Tibial nerve (tissue), 4 donors: Measurements from ENCODE around the gene ANO6. TPM values are rescaled to one million over a fixed set of nuclear protein-coding genes. Genes with fewer than 3 reads are reported as not detected.

Experiments
- DNase-seq, 2 donors: peaks; one replicate each; pipeline ENCODE4 v3.0.0-alpha.2; 2019; ENCODE audit warnings: low spot score in 2 of 2
- H3K27ac ChIP-seq, 4 donors: fragments of 200-600 bp; sonication (generic) in 3 of 4; one replicate each; pipeline ENCODE4 v1.5.1; 2017 to 2019; ENCODE audit warnings: mild to moderate bottlenecking in 1 of 4
- H3K27me3 ChIP-seq, 2 donors: fragments of 200-600 bp; sonication (generic) in 1 of 2; one replicate each; pipeline versions ENCODE4 v1.5.1 to v1.6.0; 2017 to 2019
- H3K36me3 ChIP-seq, 3 donors: fragments of 200-600 bp; sonication (generic); one replicate each; pipeline ENCODE4 v1.5.1; 2018 to 2019
- H3K4me1 ChIP-seq, 4 donors: fragments of 200-600 bp; sonication (generic) in 3 of 4; one replicate each; pipeline ENCODE4 v1.5.1; 2017 to 2019
- H3K4me3 ChIP-seq, 4 donors: fragments of 200-600 bp; sonication (generic) in 3 of 4; one replicate each; pipeline ENCODE4 v1.5.1; 2017 to 2019; ENCODE audit warnings: mild to moderate bottlenecking in 1 of 4, moderate library complexity in 1 of 4
- H3K9me3 ChIP-seq, 4 donors: fragments of 200-600 bp; sonication (generic) in 3 of 4; one replicate each; pipeline ENCODE4 v1.5.1; 2017 to 2019
- EP300 ChIP-seq, 2 donors: sonication (generic); formaldehyde crosslinking; IDR thresholded peaks; one replicate each; pipeline ENCODE4 v1.6.1; 2017; ENCODE audit warnings: antibody characterized with exemption in 2 of 2, mild to moderate bottlenecking in 1 of 2
- POLR2A ChIP-seq, 2 donors: fragments of 450-650 bp; IDR thresholded peaks; one replicate each; pipeline ENCODE4 v1.6.1; 2017; ENCODE audit warnings: antibody characterized with exemption in 2 of 2, mild to moderate bottlenecking in 2 of 2, moderate library complexity in 2 of 2
- WGBS, 2 donors: methylation state at CpG; one replicate each; pipeline ENCODE4 v1.1.5; 2018; 5-methylcytosine and 5-hydroxymethylcytosine counted together
- total RNA-seq, 4 donors: library from RNA; depleted of rRNA; stranded (reverse); fragments of >200 nt; gene quantifications; one replicate each; pipeline ENCODE4 v1.1.0, GENCODE V29; 2016
- TF ChIP-seq, protein P1 (sequence below), 5 experiments: fragments of 200-600 bp in 3 of 5; fragments of 450-650 bp in 2 of 5; sonication (generic) in 3 of 5; IDR thresholded peaks; one replicate each; pipeline ENCODE4 v1.5.1; 2016 to 2019; ENCODE audit warnings: antibody characterized with exemption in 5 of 5, mild to moderate bottlenecking in 3 of 5, moderate library complexity in 2 of 5

ANO6 gene
- total RNA-seq, 4 donors from 2014 or later, result 44.1 to 52.2 (median 45.3) TPM

DNA sequence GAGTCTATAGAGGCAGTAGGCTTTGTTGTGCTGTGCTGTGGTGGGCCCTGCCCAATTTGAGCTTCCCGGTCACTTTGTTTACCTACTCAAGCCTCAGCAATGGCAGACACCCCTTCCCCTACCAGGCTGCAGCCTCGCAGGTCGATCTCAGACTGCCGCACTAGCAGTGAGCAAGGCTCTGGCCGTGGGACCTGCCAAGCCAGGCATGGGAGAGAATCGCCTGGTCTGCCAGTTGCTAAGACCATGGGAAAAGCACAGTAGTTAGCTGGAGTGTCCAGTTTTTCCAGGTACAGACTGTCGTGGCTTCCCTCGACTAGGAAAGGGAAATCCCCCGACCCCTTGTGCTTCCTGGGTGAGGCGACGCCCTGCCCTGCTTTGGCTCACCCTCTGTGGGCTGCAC, 26.3 kb downstream of the ANO6 start:
- Histone ChIP-seq H3K36me3 (peaks cover 0 to 3% (median 0%) of the 10 kb centered on the region in 3 donors), H3K27me3 (no peaks in the 10 kb centered on the region), H3K4me1 (no peaks in the 10 kb centered on the region), H3K9me3 (no peaks in the 10 kb centered on the region), H3K4me3 (no peak overlapping the region), H3K27ac (no peak overlapping the region)
- WGBS, 2 donors, result 90 to 92% methylated on average over 10 to 11 of the region's 11 CpGs
- no peak for DNase-seq
- TF ChIP-seq POLR2A (IDR thresholded peaks at IDR 0.05) (no peak), EP300 (IDR thresholded peaks at IDR 0.05) (no peak)
- TF ChIP-seq, protein P1, sequence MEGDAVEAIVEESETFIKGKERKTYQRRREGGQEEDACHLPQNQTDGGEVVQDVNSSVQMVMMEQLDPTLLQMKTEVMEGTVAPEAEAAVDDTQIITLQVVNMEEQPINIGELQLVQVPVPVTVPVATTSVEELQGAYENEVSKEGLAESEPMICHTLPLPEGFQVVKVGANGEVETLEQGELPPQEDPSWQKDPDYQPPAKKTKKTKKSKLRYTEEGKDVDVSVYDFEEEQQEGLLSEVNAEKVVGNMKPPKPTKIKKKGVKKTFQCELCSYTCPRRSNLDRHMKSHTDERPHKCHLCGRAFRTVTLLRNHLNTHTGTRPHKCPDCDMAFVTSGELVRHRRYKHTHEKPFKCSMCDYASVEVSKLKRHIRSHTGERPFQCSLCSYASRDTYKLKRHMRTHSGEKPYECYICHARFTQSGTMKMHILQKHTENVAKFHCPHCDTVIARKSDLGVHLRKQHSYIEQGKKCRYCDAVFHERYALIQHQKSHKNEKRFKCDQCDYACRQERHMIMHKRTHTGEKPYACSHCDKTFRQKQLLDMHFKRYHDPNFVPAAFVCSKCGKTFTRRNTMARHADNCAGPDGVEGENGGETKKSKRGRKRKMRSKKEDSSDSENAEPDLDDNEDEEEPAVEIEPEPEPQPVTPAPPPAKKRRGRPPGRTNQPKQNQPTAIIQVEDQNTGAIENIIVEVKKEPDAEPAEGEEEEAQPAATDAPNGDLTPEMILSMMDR (IDR thresholded peaks at IDR 0.05), result no peak

DNA sequence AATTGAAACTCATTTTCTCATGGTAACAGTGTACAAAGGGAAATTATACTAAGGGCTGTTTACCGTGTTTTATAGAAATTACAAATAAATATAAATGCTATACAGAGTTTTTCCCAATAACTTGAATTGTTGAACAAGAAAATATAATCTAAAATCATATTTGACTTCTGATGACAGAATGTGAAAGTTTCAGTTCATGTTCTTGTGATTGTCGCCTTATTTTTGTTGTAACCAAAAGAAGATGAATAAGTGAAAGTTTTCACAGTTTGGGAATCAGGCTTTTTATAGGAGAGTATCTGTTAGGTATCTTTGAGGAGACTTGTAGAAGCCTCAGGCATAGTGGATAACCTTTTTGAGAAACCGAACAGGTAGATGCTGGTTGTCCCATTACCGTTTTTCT, 28.1 kb downstream of the ANO6 start:
- no peaks in the 10 kb centered on the region for H3K9me3 ChIP-seq
- TF ChIP-seq POLR2A (IDR thresholded peaks at IDR 0.05) (no peak), EP300 (IDR thresholded peaks at IDR 0.05) (no peak)
- TF ChIP-seq, protein P1 (IDR thresholded peaks at IDR 0.05), result no peak
- no peak overlapping the region for H3K27ac ChIP-seq
- WGBS, 2 donors, result 88 to 93% methylated on average over 4 of the region's 4 CpGs
- H3K27me3 ChIP-seq, result no peaks in the 10 kb centered on the region
- H3K36me3 ChIP-seq, result peaks cover 0 to 3% (median 0%) of the 10 kb centered on the region in 3 donors
- DNase-seq, result no peak
- H3K4me3 ChIP-seq, result no peak overlapping the region
- H3K4me1 ChIP-seq, result no peaks in the 10 kb centered on the region

DNA sequence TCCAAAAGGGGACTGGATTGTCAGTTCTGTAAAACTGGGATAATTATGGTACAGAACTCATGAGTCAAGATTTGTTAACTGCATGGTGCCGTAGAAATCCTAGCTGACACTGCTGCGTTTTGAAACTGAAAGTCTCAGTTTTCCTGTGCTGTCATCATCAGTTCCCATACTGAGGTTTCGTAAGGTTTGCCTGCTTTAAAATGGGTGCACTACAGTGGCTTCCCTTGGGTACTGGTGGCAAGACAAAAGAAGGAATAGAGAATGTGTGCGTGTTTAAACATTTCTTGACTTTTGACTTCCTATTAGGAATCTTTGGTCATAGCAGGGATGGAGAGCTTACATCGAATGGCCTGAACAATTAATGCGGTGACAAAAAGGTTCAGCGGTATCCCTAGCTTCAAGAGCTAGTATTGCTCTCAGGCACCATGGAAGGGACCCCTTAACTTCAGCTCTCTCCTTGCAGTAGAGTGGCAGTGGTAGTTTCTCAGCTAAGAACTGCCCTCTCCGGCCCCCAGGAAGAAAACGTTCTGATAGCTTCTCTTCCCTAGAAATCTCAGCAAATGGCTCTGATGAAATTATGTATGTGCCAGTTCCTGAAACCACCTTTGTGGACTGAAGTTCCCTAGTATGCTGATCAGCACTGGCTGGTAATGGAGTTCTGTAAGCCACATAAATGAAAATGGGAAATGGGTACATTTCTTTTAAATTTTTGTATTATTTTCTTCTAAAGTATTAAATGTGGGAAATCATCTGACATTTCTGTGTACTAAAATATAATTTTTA, 28.9 kb downstream of the ANO6 start:
- Histone ChIP-seq H3K4me1 (no peaks in the 10 kb centered on the region), H3K27me3 (no peaks in the 10 kb centered on the region), H3K9me3 (no peaks in the 10 kb centered on the region), H3K27ac (no peak overlapping the region), H3K4me3 (no peak overlapping the region), H3K36me3 (peaks cover 0 to 3% (median 0%) of the 10 kb centered on the region in 3 donors)
- WGBS, 2 donors, result 82 to 84% methylated on average over 9 of the region's 9 CpGs
- DNase-seq, result no peak
- TF ChIP-seq, protein P1 (IDR thresholded peaks at IDR 0.05), result no peak
- TF ChIP-seq POLR2A (IDR thresholded peaks at IDR 0.05), result no peak
- peak in 1 of 2 donors; percentile 31 for TF ChIP-seq EP300 (IDR thresholded peaks at IDR 0.05)

DNA sequence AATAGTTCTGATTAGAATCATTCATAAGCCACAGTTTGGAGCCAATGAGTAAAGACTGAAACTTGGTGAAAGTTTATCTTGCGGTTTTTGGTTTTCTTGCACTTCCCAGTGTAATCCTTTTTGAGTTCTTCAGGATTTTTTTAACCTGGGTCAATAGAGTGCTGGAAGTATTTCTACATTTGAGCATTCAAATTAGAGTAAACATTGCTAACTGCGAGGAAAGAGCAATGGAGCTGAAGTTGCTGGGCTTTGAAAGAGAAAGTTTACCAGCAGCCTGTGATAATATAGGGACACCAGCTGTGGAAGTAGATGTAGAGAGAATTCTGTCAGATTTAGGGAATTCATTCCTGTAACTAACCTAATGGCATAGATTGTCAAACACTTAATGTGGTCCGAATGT, 30.3 kb downstream of the ANO6 start:
- Histone ChIP-seq H3K27ac (no peak overlapping the region), H3K36me3 (peaks cover 0 to 3% (median 0%) of the 10 kb centered on the region in 3 donors), H3K27me3 (no peaks in the 10 kb centered on the region), H3K9me3 (no peaks in the 10 kb centered on the region), H3K4me3 (no peak overlapping the region), H3K4me1 (no peaks in the 10 kb centered on the region)
- DNase-seq, result no peak
- 82 to 86% methylated on average over 3 of the region's 3 CpGs for WGBS, 2 donors
- TF ChIP-seq EP300 (IDR thresholded peaks at IDR 0.05), result no peak
- TF ChIP-seq, protein P1 (IDR thresholded peaks at IDR 0.05), result no peak
- no peak for TF ChIP-seq POLR2A (IDR thresholded peaks at IDR 0.05)

DNA sequence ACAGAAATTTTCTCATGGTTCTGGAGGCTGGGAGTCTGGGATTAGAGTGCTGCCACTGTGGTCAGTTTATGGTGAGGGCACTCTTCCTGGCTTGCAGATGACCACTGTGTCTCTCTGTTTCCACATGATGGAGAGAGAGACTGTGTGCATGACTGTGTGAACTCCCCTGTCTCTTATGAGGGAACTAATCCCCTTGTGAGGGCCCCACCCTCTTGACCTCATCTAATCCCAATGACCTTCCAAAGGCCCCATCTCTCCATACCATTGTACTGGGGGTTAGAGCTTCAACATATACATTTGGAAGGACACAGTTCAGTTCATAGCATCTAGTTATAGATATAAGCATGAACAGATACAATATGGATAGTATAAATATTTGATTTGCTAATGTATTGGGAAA, 31.7 kb downstream of the ANO6 start:
- no peaks in the 10 kb centered on the region for H3K4me1 ChIP-seq
- H3K27me3 ChIP-seq, result no peaks in the 10 kb centered on the region
- H3K27ac ChIP-seq, result no peak overlapping the region
- H3K4me3 ChIP-seq, result no peak overlapping the region
- TF ChIP-seq EP300 (IDR thresholded peaks at IDR 0.05), result no peak
- TF ChIP-seq POLR2A (IDR thresholded peaks at IDR 0.05), result no peak
- TF ChIP-seq, protein P1 (IDR thresholded peaks at IDR 0.05), result no peak
- no peaks in the 10 kb centered on the region for H3K9me3 ChIP-seq
- DNase-seq, result no peak
- H3K36me3 ChIP-seq, result no peaks in the 10 kb centered on the region
